ENCODE data around the gene LRRC36.
A peak's percentile ranks its signal among the peaks of the same experiment; 100 is the strongest.

Gene LRRC36

DNA sequence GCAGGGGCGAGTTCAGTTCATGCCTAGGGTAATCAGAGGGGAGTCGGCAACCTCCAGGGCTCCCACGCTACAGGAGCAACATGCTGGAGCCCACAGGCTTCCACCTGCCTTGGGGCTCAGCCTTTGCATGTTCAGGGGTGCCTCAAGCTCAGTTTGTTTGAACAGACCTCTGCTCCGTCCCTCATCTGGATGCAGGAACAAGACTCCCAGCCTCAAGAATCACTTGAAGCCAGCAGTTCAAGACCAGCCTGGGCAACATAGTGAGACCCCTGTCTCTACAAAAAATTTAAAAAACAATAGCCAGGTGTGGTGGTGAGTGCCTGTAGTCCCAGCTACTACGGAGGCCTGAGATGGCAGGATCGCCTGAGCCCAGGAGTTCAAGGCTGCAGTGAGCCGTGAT lies 99.4 kb downstream of the LRRC36 start:
- no peak for DNase-seq

DNA sequence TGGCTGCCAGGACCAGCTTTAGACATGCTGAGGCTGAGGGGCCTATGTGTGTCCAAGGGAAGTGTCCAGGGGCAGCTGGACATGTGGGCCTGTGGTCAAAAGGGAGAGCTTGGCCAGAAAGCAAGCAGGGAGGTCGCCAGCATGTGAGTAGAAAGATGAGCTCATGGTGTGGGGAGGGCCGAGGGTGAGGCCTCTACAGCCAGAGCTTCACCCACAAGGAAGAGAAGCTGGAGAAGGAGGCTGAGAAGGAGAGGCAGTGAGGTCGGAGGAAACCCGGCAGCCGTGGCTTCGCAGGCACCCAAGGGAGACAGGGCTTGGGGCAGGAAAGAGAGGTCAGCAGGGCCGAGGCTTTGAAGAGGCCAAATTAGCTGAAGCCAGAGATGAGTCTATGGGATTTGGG lies 100.3 kb downstream of the LRRC36 start:
- DNase-seq: no peak

GRCh38 chr16:67428146-67428731 lies 101.6 kb downstream of the LRRC36 start:
- peak; percentile 66 to 72 for DNase-seq

GRCh38 chr16:67429053-67429798 lies 102.6 kb downstream of the LRRC36 start:
- DNase-seq: no peak

- no peak for DNase-seq
These were observed 103.3 kb downstream of the LRRC36 start for GRCh38 chr16:67429799-67430503.

GRCh38 chr16:67430504-67430976 lies 103.9 kb downstream of the LRRC36 start:
- DNase-seq: peak; percentile 37 to 52

DNA sequence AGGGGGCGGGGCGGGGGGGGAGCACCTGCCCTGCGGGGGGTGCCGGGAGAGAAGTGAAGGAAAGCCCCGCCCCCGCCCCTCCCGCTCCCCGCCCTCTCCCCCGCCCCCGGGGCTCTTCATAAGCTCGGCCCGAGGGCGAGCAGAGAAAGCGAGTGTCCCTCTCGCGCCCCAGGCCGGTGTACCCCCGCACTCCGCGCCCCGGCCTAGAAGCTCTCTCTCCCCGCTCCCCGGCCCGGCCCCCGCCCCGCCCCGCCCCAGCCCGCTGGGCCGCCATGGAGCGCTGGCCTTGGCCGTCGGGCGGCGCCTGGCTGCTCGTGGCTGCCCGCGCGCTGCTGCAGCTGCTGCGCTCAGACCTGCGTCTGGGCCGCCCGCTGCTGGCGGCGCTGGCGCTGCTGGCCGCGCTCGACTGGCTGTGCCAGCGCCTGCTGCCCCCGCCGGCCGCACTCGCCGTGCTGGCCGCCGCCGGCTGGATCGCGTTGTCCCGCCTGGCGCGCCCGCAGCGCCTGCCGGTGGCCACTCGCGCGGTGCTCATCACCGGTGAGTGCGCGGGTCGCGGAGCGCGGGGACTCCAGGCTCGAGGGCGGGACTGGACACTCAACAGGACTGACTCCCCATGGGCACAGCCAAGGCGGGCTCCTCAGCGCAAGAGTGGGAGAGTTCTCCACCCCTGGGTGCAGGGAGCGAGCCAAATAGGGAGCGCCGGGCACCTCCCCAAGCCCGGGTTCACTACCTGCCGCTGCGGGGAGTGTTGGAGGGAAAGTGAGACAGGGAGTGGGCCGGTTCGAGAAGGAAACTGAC lies 104.6 kb downstream of the LRRC36 start, which contains the start of gene HSD11B2:
Gene HSD11B2 (plus strand): TSS at position 145 of the 798 bp plus-strand sequence. CDS start 128 bp downstream, at position 273.
- peak; percentile 26 to 42 for DNase-seq

DNA sequence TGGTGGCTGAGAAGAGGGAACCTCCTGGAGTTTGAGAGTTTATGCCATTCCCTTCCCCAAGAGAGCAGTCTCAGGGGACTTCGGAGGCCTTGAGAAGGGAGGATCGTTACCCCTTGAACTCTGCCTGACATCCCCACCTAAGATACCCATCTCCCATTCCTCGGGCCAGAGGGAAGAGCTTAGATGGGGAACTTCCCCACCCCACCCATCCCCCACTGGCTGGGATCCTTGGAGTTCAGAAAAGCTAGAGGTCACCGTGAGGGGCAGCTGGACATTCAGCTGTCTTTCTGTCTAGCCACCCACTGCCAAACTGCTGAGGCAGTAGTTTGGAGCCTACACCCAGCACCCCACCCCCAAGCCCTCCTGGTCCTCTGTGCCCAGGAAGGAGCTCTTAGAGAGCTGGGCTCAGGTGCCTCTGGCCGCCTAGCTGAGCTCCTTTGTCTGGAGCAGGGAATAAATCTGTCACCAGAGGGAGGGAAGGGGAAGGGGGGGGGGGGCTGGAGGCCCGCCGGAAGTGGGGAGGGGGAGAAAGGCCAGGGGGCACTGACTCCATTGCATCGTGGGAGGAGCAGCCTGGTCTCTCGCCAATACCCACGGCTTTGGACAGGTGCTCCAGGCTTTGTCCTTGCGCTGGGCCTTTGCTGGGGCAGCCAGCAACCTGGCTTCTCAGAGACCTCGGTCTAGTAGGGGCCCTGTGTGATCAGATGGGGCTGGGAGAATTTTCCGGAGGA lies 105.3 kb downstream of the LRRC36 start:
- no peak for DNase-seq

DNA sequence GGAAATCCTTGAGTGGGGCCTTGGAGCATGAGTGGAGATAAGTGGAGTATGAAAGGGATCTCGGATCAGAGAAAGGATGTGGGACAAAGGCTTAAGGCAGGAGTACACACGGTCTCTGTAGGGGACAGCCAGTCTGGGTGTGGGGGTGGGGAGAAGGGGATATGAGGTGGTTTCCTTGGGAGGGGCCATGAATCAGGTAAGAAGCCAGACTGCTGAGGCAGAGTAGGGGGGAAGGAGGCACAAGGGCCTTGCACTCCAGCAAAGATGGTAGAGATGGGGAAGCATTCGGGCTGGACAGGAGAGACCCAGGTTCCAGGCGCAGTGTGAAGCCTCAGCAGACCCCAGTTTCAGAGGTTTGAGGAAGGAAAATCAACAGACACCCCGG lies 105.9 kb downstream of the LRRC36 start:
- no peak for DNase-seq

- no peak for DNase-seq
These were observed 106.6 kb downstream of the LRRC36 start for GRCh38 chr16:67433131-67433719.
